HepG2 (cell line): Measurements from ENCODE around the gene SEMA3B. TPM values are rescaled to one million over a fixed set of nuclear protein-coding genes. Genes with fewer than 3 reads are reported as not detected.
A peak's percentile ranks its signal among the peaks of the same experiment; 100 is the strongest.

Source experiments
- ARNT2 ChIP-seq: sonication (generic); formaldehyde crosslinking; IDR thresholded peaks from 2 replicates; pipeline ENCODE4 v1.8.0; 2022; ENCODE audit warnings: mild to moderate bottlenecking, low read depth, missing genetic modification reagents, moderate library complexity
- BCL3 ChIP-seq: sonication (generic); formaldehyde crosslinking; IDR thresholded peaks from 2 replicates; pipeline ENCODE4 v1.5.1; 2020; ENCODE audit warnings: mild to moderate bottlenecking, missing genetic modification reagents, moderate library complexity
- E2F2 ChIP-seq: sonication (generic); formaldehyde crosslinking; IDR thresholded peaks from 2 replicates; pipeline ENCODE4 v1.4.0; 2020; ENCODE audit warnings: missing genetic modification reagents, borderline replicate concordance
- GTF3A ChIP-seq: sonication (generic); formaldehyde crosslinking; conservative IDR thresholded peaks from 2 replicates; pipeline ENCODE4 v1.4.0; 2020; ENCODE audit warnings: mild to moderate bottlenecking, missing genetic modification reagents
- ISL2 ChIP-seq: sonication (generic); formaldehyde crosslinking; IDR thresholded peaks from 2 replicates; pipeline ENCODE4 v1.5.0; 2020; ENCODE audit warnings: missing genetic modification reagents
- PATZ1 ChIP-seq: sonication (generic); formaldehyde crosslinking; IDR thresholded peaks from 2 replicates; pipeline ENCODE4 v1.4.0; 2020; ENCODE audit warnings: missing genetic modification reagents
- U2AF1 ChIP-seq: fragments of 200-400 bp; formaldehyde crosslinking; optimal IDR thresholded peaks from 2 replicates; pipeline ENCODE3; 2017; ENCODE audit warnings: mild to moderate bottlenecking, low read depth, low read length
- ZFP82 ChIP-seq: sonication (generic); formaldehyde crosslinking; IDR thresholded peaks from 2 replicates; pipeline ENCODE4 v1.5.1; 2020; ENCODE audit warnings: mild to moderate bottlenecking, missing genetic modification reagents, borderline replicate concordance
- ZKSCAN8 ChIP-seq: IDR thresholded peaks from 2 replicates; pipeline ENCODE4 v1.6.1; 2016; ENCODE audit warnings: borderline replicate concordance, missing genetic modification reagents, missing compliant biosample characterization
- ZNF280B ChIP-seq: sonication (generic); formaldehyde crosslinking; IDR thresholded peaks from 2 replicates; pipeline ENCODE4 v1.5.0; 2020; ENCODE audit warnings: missing genetic modification reagents, mild to moderate bottlenecking, borderline replicate concordance
- ZNF652 ChIP-seq: IDR thresholded peaks from 2 replicates; pipeline ENCODE4 v1.6.1; 2016; ENCODE audit warnings: low read depth, borderline replicate concordance
- ZNF775 ChIP-seq: sonication (generic); formaldehyde crosslinking; IDR thresholded peaks from 2 replicates; pipeline ENCODE4 v1.4.0; 2020; ENCODE audit warnings: missing genetic modification reagents, mild to moderate bottlenecking, moderate library complexity, borderline replicate concordance
- polyA plus RNA-seq, 8 experiments: library from polyadenylated mRNA; depleted of rRNA in 3 of 8; stranded (reverse) in 7 of 8; unstranded in 1 of 8; fragments of >200 nt; fragmentation: Illumina TruSeq in 4 of 8; extraction: Trizol in 4 of 8; gene quantifications; 2 replicates each; pipeline versions ENCODE4 v1.2.1 to v1.2.3, GENCODE V29; 2011 to 2016; ENCODE audit warnings: low read depth in 4 of 8, missing spikeins in 1 of 8, mixed read lengths in 1 of 8; ENCODE audit not compliant: insufficient read depth in 1 of 8
- total RNA-seq, 5 experiments: library from RNA; depleted of rRNA; stranded (reverse); fragments of >200 nt; fragmentation: Illumina TruSeq; extraction: Trizol; gene quantifications; 2 replicates each; pipeline ENCODE4 v1.2.3, GENCODE V29; 2016; ENCODE audit warnings: low read depth in 1 of 5

SEMA3B gene
- total and polyA plus RNA-seq, 2 of the 13 experiments (the other 11 are each of a cell fraction or from before 2014, with no cell fraction given): 93.2 to 158 TPM

- TF ChIP-seq BCL3 (CRISPR knock-in tag) (peak; percentile 34; the same call in 1 of the 2 replicates), ARNT2 (CRISPR knock-in tag) (peak; percentile 73), GTF3A (CRISPR knock-in tag) (no peak), ZNF775 (CRISPR knock-in tag) (no peak), ZNF280B (CRISPR knock-in tag) (no peak), ISL2 (CRISPR knock-in tag) (no peak), PATZ1 (peak; percentile 35; the same call in 1 of the 2 replicates), E2F2 (CRISPR knock-in tag) (no peak), U2AF1 (no peak), ZFP82 (CRISPR knock-in tag) (peak; percentile 78; the same call in 1 of the 2 replicates), ZKSCAN8 (CRISPR knock-in tag) (no peak), ZNF652 (CRISPR knock-in tag) (no peak)
Observed at GRCh38 chr3:50235716-50236483, 33.0 kb upstream of the SEMA3B start, which contains the start of gene GNAI2 (continued).
